Activated naive CD4-positive, alpha-beta T cell treated with anti-CD3 and anti-CD28 coated beads, Interleukin-2, amount 50 U/mL, for 16 hours (primary cell): ENCODE measurements around the gene BLM.

Experiments
- DNase-seq: peaks from one replicate; pipeline ENCODE4 v3.0.0-alpha.2; 2020

Gene BLM

GRCh38 chr15:90857883-90858443, 140.8 kb downstream of the BLM start:
- no peak for DNase-seq

GRCh38 chr15:90859234-90860131, 142.3 kb downstream of the BLM start:
- no peak for DNase-seq

GRCh38 chr15:90860450-90860849, 143.3 kb downstream of the BLM start:
- no peak for DNase-seq

GRCh38 chr15:90860942-90861675, 144.0 kb downstream of the BLM start:
- no peak for DNase-seq

- no peak for DNase-seq
These were observed 145.3 kb downstream of the BLM start for GRCh38 chr15:90862487-90862886.

- DNase-seq: no peak
These were observed 146.0 kb downstream of the BLM start for GRCh38 chr15:90862964-90863778.

- no peak for DNase-seq
These were observed 146.8 kb downstream of the BLM start for GRCh38 chr15:90863987-90864386.

- no peak for DNase-seq
These were observed 147.4 kb downstream of the BLM start for GRCh38 chr15:90864507-90864906.

GRCh38 chr15:90865702-90866101, 148.6 kb downstream of the BLM start:
- DNase-seq: no peak
